RPMI7951 (cell line): ENCODE results near the gene PAFAH2. TPM values are rescaled to one million over a fixed set of nuclear protein-coding genes. Genes with fewer than 3 reads are reported as not detected.

ENCODE experiments used
- DNase-seq: peaks from one replicate; pipeline ENCODE4 v3.0.0-alpha.2; 2012; ENCODE audit warnings: low read depth
- total RNA-seq: library from RNA; depleted of rRNA; stranded (reverse); fragments of >200 nt; shearing (Covaris generic); gene quantifications from 2 replicates; pipeline ENCODE4 v1.2.3, GENCODE V29; 2014; rRNA removed

Gene PAFAH2
- total RNA-seq: 8.4 and 10.2 TPM in 2 replicates

GRCh38 chr1:25997828-25998761, at the start of gene PAFAH2:
Gene PAFAH2, minus strand, starts transcription at chr1:25998063. Its CDS starts 7,247 bp downstream, at chr1:25990816.
- DNase-seq: peak; percentile 99

- DNase-seq: no peak
These were observed 49.5 kb upstream of the PAFAH2 start for GRCh38 chr1:26047278-26047874.

- no peak for DNase-seq
These were observed 48.6 kb upstream of the PAFAH2 start for GRCh38 chr1:26046246-26047095.

- DNase-seq: no peak
These were observed 47.9 kb upstream of the PAFAH2 start, which contains the start of gene SLC30A2 for GRCh38 chr1:26045722-26046245. Gene SLC30A2, minus strand, starts transcription at chr1:26046118. Its CDS starts 222 bp downstream, at chr1:26045896.

GRCh38 chr1:26044971-26045721, 47.3 kb upstream of the PAFAH2 start:
- DNase-seq: no peak

GRCh38 chr1:26044414-26044813, 46.6 kb upstream of the PAFAH2 start:
- DNase-seq: no peak

GRCh38 chr1:26043765-26044164, 45.9 kb upstream of the PAFAH2 start:
- DNase-seq: no peak

GRCh38 chr1:26041978-26042377, 44.1 kb upstream of the PAFAH2 start:
- no peak for DNase-seq

- DNase-seq: no peak
These were observed 43.5 kb upstream of the PAFAH2 start for GRCh38 chr1:26041401-26041800.

GRCh38 chr1:26038904-26039303, 41.0 kb upstream of the PAFAH2 start:
- no peak for DNase-seq

GRCh38 chr1:26038477-26038876, 40.6 kb upstream of the PAFAH2 start:
- DNase-seq: no peak

GRCh38 chr1:26037904-26038303, 40.0 kb upstream of the PAFAH2 start:
- no peak for DNase-seq

- DNase-seq: no peak
These were observed 39.0 kb upstream of the PAFAH2 start for GRCh38 chr1:26036756-26037281.

GRCh38 chr1:26035959-26036755, 38.3 kb upstream of the PAFAH2 start:
- DNase-seq: peak; percentile 65

GRCh38 chr1:26035203-26035958, 37.5 kb upstream of the PAFAH2 start:
- DNase-seq: peak; percentile 89

GRCh38 chr1:26034504-26035202, 36.8 kb upstream of the PAFAH2 start:
- no peak for DNase-seq

GRCh38 chr1:26032656-26033357, 34.9 kb upstream of the PAFAH2 start:
- no peak for DNase-seq
